ENCODE data around the gene BCL10.

DNA sequence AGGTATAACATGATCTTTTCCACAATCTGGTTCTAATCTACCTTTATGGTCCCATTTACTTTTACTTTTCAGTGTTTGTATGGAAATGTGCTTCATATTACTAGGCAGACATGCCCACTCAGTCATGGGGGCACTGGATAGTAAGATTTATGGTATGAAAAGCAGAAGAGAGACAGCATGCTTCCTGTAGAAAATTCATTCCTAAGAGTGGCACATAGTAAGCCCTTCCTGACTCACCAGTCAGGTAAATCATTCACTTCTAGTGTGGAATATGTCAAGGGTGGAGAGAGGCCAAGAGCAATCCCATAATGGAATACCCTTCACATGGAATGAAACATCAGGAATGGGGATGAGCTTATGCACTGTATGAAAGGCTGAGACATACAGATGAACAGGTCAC lies 49.5 kb upstream of the BCL10 start:
- TF ChIP-seq CTCF (IDR thresholded peaks at IDR 0.05; ENCODE audit: low read depth, low read length, poor library complexity, severe bottlenecking) (no peak), EZH2phosphoT487 (IDR thresholded peaks at IDR 0.05; ENCODE audit: borderline replicate concordance, low read length) (no peak)
